NCI-H748 (cell line): ENCODE data around the gene SLC6A16.
A peak's percentile ranks its signal among the peaks of the same experiment; 100 is the strongest.
"Not testable (repeated sequence)": the region's sequence is repeated elsewhere in the genome, so short reads cannot be mapped to it uniquely, and the experiment has no call there.

Experiments used
- DNase-seq: peaks from one replicate; lab custom pipeline; 2025; ENCODE audit not compliant: unreplicated experiment; lab: John Stamatoyannopoulos, UW

SLC6A16 gene

DNA sequence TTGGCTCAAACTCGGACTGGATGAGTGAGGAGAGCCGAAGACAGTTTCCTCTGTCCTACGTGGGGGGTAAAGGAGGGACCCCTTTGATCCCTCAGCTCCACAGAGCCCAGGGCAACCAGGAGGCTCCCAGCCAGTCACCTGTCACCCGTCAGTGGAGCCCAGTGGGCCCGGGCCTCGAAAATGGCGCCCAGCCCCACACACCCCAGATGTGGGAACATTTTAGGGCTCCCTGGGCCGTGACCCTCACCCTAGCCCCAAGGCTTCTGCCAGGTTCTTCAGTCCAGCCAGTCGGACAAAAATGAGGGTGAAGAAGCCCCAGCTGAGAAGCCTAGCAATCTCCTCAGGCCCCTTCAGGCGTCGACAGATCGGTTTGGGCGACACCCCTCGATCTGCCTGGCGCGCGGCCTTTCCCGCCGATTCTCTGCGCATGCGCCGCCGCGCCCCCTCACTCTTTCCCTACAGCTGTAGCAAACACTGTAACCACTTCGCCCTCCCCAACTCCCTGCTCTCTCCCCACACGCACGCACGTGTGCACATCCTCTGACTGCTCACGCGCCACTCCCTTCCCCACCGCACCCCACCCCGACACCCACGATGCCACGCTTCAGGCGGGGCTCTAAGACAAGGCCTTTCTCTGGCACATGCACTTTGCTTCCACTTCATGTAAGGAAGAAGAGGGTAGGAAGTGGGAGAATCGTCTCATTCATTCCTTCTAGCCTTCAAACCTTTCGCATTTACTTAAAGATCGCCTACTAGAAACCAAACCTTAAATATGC is at the start of gene SLC6A16:
TSS of gene SLC6A16 (minus strand) at position 391 of the 776 bp plus-strand sequence. CDS start 13,844 bp downstream, outside the sequence.
- no peak for DNase-seq

GRCh38 chr19:49373174-49373573 is 48.2 kb upstream of the SLC6A16 start:
- DNase-seq, result not testable (repeated sequence)

DNA sequence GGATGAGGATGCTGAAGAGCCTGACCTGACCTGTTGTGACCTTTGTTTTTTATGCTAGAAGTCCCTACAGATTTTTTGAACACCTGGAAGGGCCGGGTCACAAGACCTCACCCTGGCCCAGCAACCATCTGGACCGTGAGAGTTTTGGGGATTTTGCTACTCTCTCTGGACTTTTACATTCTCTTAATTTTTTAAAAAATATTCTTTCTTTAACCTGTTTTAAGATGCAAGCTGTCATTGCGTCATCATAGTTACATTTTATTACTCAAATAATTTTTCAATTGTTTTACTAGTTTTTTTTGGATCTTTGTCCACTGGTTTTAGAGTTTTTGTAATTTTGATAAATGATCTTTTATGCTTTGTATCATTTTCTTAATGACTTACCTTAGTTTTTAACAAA is 46.2 kb upstream of the SLC6A16 start:
- no peak for DNase-seq

DNA sequence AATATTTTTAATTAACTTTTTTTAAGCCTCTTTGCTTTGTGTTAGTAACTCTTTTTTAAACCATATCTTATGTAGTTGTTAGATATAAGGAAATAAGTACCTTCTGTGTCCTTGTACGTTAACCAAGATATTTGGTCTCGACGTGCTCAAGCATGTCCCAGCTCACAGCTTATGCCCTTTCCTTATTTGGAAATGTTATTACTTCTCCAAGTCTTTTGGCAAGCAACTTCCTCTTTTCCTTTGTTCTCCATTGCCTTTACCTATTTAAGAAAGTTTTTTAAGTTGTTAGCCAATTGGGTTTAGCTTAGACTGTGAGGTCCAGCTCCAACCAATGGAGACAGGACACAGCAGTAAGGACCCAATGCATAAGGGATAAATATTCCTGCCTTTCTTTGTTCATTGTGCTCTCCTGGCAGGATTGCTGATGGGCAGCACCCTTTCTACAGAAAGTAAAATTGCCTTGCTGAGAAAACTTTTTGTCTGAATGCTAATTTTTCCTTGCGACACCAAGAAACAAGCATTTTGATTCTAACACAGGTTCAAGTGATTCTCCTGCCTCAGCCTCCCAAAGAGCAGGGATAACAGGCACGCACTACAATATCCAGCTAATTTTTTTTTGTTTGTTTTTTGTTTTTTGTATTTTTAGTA is 43.8 kb upstream of the SLC6A16 start:
- no peak for DNase-seq

GRCh38 chr19:49366110-49366509 is 41.1 kb upstream of the SLC6A16 start:
- DNase-seq, result no peak

GRCh38 chr19:49364083-49364737 is 39.2 kb upstream of the SLC6A16 start:
- DNase-seq, result no peak

GRCh38 chr19:49363268-49364082 is 38.5 kb upstream of the SLC6A16 start, which contains the start of gene DKKL1:
DKKL1 (plus strand) TSS chr19:49363877; CDS start chr19:49363999, 122 bp downstream.
- DNase-seq, result peak; percentile 91

DNA sequence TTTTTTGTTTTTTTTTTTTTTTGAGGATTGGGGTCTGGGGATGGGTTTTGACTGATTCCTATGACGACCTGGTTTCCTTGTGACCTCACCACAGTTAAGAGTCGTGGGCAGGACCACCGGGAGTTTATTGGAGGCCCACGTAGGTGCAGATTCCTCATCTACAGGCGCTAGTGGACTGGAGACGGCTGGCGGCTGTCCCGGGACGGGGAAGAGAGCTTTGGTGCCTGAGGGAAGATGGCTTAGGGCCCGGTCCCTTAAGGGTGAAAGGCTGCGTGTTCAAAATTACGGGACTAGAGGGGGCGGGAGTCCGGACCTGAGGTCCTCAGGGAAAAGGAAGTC is 37.9 kb upstream of the SLC6A16 start:
- no peak for DNase-seq

- peak; percentile 34 for DNase-seq
These were observed 37.3 kb upstream of the SLC6A16 start, which contains the start of gene TEAD2 for GRCh38 chr19:49362048-49362928. TEAD2 (minus strand) TSS chr19:49362416; CDS start chr19:49360075, 2,341 bp downstream.

DNA sequence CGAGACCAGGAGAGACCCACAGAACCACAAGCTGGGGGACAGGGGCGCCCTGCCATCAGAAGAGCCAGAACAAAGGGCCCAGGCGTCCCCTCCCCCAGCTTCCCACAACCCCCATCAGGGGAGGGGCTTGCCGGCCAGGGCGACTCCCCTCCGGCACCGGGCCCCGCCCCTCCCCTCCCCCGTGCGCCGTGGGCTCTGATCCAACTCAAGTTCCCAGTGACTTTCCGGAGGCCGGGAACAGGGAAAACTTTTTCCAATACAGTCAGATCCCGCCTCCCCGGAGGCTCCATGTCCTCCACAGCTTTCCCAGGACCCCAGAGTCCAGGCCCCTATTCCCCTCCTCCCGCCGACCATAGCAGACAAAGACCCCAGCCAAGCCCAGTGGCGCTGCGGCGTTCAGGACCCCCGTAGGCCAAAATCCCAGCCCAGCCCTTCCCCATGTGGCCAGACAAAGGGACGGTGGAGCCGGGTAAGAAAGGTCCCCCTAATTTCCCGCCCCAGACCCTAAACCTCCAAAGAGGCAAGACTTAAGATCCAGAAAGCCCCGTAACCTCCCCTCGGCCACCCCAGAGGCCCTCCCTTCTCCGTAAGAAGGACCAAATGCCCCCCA is 36.6 kb upstream of the SLC6A16 start:
- DNase-seq, result peak; percentile 30

DNA sequence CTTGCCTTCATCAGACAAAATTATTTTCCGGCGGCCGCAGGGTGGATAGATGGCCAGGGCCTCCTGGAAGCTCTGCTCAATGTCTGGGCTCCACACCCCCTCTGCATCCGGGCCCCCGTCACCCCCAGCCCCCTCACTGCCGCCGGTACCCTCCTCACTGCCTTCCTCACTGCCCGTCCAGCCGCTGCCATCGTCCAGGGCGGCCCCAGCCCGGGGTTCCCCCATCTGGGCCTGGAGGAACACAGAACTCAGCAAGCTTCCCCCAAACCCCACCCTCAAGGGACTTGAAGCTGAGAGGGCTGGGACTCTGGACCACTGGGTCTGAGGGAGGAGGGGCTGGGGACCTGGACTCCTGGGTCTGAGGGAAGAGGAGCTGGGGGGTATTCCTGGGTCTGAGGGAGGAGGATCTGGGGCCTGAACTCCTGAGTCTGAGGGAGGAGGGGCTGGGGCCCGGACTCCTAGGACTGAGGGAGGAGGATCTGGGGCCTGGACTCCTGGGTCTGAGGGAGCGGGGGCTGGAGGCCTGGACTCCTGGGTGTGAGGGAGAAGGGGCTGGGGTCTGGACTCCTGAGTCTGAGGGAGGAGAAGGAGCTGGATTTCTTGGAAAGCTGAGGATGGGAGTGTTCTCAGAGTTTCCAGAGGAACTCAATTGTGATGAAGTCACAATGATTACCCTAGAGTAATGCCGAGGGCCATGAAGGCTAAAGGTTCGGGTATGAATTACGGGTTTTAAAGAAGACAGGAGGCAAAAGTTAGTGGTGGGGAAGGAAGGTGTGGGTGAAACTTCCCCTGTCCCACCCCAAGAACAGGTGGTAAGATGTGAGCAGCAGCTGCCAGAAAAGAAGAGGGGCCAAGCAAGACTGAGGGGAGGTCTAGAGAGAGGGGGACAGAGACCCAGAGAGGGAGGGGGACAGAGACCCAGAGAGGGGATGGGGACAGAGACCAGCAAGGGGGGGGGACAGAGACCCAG is 35.1 kb upstream of the SLC6A16 start:
- no peak for DNase-seq

DNA sequence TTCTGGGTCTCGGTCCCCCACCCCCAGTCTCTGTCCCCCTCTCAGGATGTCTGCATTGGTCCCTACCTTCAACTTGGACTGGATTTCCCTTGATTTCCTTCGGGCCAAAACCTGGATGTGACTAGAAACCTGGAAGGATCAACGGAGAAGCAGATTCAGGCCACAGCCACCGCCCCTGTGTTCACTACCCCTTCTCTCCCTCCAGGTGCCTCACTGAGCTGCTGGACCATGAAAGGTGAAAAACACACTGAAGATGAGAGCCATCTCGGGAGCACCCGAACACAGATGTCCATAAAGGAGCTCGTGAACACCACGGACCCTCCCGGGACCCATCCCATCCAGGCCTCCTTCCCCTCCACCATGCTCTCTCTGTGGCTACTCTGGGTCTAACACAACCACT is 32.2 kb upstream of the SLC6A16 start:
- no peak for DNase-seq

DNA sequence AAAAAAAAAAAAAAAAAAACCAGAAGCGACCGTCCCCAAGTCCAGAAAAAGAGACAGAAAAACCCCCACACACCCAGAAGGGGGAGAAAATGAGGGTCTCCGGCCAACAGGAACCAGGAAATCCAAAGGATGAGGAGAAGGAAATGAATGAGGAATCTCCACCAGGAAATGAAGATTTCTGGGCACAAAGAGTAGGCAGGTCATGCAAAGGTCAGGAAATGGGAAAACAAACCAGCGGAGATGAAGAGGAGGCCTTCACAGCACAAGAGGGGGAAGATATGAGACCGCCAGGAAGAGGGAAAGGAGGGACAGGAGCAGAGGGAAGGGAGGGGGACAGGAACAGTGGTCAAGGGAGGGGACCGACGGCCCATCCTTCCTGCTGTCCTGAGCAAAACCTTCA is 31.4 kb upstream of the SLC6A16 start:
- DNase-seq, result no peak

DNA sequence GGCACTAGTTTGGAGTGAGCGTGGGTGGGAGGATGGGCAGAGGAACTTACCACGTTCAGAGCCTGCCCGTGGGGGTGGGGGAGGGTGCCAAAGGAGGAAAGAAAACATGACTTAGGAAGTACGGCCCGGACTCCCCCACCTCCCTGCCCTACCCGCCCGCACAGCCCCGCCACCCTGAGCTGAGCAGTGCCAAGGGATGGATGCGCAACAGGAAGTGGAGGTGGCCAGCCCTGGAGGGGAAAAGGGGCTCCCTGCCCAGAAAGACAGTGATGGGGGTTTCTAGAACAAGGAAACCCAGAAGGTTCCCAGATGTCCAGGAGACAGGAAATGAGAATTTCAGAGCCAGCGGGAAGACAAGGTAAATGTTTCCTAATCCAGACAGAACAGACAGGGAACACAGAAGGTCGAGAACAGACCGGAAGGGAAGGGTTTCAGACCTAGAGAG is 30.9 kb upstream of the SLC6A16 start:
- DNase-seq, result no peak

DNA sequence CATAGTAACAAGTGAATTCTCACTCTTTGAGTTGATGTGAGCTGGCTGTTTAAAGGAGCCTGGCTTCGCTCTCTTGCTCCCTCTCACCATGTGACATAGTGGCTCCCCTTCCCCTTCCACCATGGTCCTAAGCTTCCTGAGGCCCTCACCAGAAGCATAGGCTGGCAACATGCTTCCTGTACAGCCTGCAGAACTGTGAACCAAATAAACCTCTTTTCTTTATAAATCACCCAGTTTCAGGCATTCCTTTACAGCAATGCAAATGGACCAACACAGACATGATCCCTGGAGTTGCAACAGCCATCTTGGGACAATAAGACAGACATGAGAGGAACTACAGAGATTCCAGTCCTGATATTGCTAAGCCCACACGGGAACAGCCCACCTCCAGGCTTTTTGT is 24.6 kb upstream of the SLC6A16 start:
- DNase-seq, result no peak

- no peak for DNase-seq
These were observed 23.6 kb upstream of the SLC6A16 start for GRCh38 chr19:49348305-49349189.

DNA sequence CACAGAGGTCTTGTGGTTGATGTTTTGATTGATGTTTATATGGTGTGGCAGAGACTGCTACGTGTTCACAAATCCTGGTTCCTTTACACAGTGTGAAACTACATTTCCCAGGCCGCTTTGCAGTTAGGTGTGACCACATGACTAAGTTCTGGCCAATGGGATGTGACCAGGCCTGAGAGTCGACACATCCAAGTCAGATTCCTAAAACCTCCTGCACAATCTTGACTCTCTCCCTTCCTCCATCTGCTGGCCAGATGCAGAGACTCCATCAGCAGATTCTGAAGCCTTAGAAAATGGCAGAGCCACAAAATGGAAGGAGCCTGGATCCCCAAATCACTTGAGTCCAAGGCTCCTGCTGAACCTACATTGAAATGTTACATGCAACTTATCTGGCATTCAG is 22.8 kb upstream of the SLC6A16 start:
- no peak for DNase-seq
